Endothelial cell of umbilical vein (primary cell): ENCODE results near the gene PPP1R15B. TPM values are rescaled to one million over a fixed set of nuclear protein-coding genes. Genes with fewer than 3 reads are reported as not detected.

Experiments
- BruUV-seq: library from RNA; stranded (reverse); fragments of 400-500 nt; replicated peaks from 2 replicates; lab custom pipeline; 2021; lab: Mats Ljungman, UMichigan
- CTCF ChIA-PET: fragments of 300-600, 350-600 bp; sonication (Branson Sonifier 250); formaldehyde crosslinking; loops from one replicate; lab custom pipeline; 2021; ENCODE audit warnings: antibody characterized with exemption, inconsistent platforms; lab: Charles Lee
- POLR2A ChIA-PET: fragments of 300-600, 350-600 bp; sonication (Branson Sonifier 250); formaldehyde crosslinking; loops from one replicate; lab custom pipeline; 2021; ENCODE audit warnings: antibody characterized with exemption, inconsistent platforms; lab: Charles Lee
- DNase-seq: peaks from one replicate; pipeline ENCODE4 v3.0.0-alpha.2; 2011; ENCODE audit warnings: low read depth, low spot score
- FAIRE-seq: peaks from 2 replicates; lab custom pipeline; 2011; peaks lifted over from hg19 to GRCh38; lab: Jason Lieb, UNC
- H2AFZ ChIP-seq: 2 replicates; pipeline ENCODE4 v1.6.0; 2012; ENCODE audit warnings: low read depth, low read length, control low read depth, inconsistent platforms
- H3K27ac ChIP-seq: 2 replicates; pipeline ENCODE4 v1.5.1; 2011; ENCODE audit warnings: low read depth, mild to moderate bottlenecking, control low read depth, low read length, moderate library complexity; ENCODE audit not compliant: insufficient read depth
- H3K27me3 ChIP-seq, 2 experiments: 2 replicates each; pipeline versions ENCODE4 v1.6.0 to v1.6.1; 2011; ENCODE audit warnings: low read length in 2 of 2, mixed read lengths in 1 of 2; ENCODE audit not compliant: control insufficient read depth in 2 of 2, insufficient read depth in 2 of 2
- H3K36me3 ChIP-seq, 2 experiments: 2 replicates in 1 of 2; 3 replicates in 1 of 2; pipeline ENCODE4 v1.5.1; 2011; ENCODE audit warnings: low read length in 2 of 2, mild to moderate bottlenecking in 1 of 2, moderate library complexity in 1 of 2; ENCODE audit not compliant: control insufficient read depth in 2 of 2, insufficient read depth in 2 of 2; ENCODE audit errors: extremely low read depth in 1 of 2
- H3K4me1 ChIP-seq: 3 replicates; pipeline ENCODE4 v1.5.1; 2011; ENCODE audit warnings: mild to moderate bottlenecking, low read length; ENCODE audit not compliant: control insufficient read depth, insufficient read depth; ENCODE audit errors: extremely low read depth
- H3K4me2 ChIP-seq: 2 replicates; pipeline ENCODE4 v1.6.1; 2011; ENCODE audit warnings: low read length, control low read depth, mixed read lengths; ENCODE audit not compliant: insufficient read depth
- H3K4me3 ChIP-seq, 3 experiments: fragments of 200-600 bp in 1 of 3; sonication (generic), shearing (Covaris generic) in 1 of 3; replicated peaks in 1 of 3; 2 replicates each; pipeline ENCODE4 v1.5.1; 2011 to 2016; ENCODE audit warnings: control low read depth in 3 of 3, low read length in 3 of 3, mild to moderate bottlenecking in 2 of 3, inconsistent platforms in 1 of 3, low read depth in 1 of 3, moderate library complexity in 1 of 3; ENCODE audit not compliant: insufficient read depth in 1 of 3
- H3K79me2 ChIP-seq: 2 replicates; pipeline ENCODE4 v1.6.0; 2012; ENCODE audit warnings: low read length, inconsistent platforms; ENCODE audit not compliant: control insufficient read depth, insufficient read depth
- H3K9ac ChIP-seq: replicated peaks from 2 replicates; pipeline ENCODE3; 2011; ENCODE audit warnings: low read length, control low read depth; ENCODE audit not compliant: insufficient read depth; ENCODE audit errors: extremely low read depth
- H3K9me1 ChIP-seq: replicated peaks from 3 replicates; pipeline ENCODE4 v1.6.0; 2011; ENCODE audit warnings: mild to moderate bottlenecking, low read length; ENCODE audit not compliant: control insufficient read depth, insufficient read depth; ENCODE audit errors: extremely low read depth
- H3K9me3 ChIP-seq: replicated peaks from 2 replicates; pipeline ENCODE4 v1.5.1; 2012; ENCODE audit warnings: low read length, inconsistent platforms; ENCODE audit not compliant: control insufficient read depth, insufficient read depth
- H4K20me1 ChIP-seq: replicated peaks from 2 replicates; pipeline ENCODE3; 2011; ENCODE audit warnings: mild to moderate bottlenecking, low read length; ENCODE audit not compliant: control insufficient read depth, insufficient read depth; ENCODE audit errors: extremely low read depth
- EZH2 ChIP-seq: IDR thresholded peaks from 2 replicates; pipeline ENCODE4 v1.6.1; 2012; ENCODE audit warnings: borderline replicate concordance, low read depth, mild to moderate bottlenecking, moderate library complexity, low read length, inconsistent platforms; ENCODE audit not compliant: severe bottlenecking
- POLR2A ChIP-seq: IDR thresholded peaks from 2 replicates; pipeline ENCODE4 v1.6.1; 2012; ENCODE audit warnings: low read depth, mild to moderate bottlenecking, control low read depth, low read length
- dilution Hi-C: fragments of 300-500 bp; cut with MboI; formaldehyde crosslinking; loops from one replicate; pipeline ENCODE4 v1.15.0; 2019; ENCODE audit warnings: low sequenced_read_pairs; ENCODE audit not compliant: extremely low pct_ligation_motif_present
- intact Hi-C: fragments of 100-400 bp; cut with micrococcal nuclease; formaldehyde crosslinking; loops from one replicate; pipeline ENCODE4 v1.10.0; 2022
- polyA plus RNA-seq, 4 experiments: library from polyadenylated mRNA; depleted of rRNA in 3 of 4; stranded (reverse) in 3 of 4; unstranded in 1 of 4; fragments of >200 nt; gene quantifications; 2 replicates each; pipeline versions ENCODE4 v1.2.1 to v1.2.3, GENCODE V29; 2011 to 2012; ENCODE audit warnings: missing spikeins in 1 of 4
- total RNA-seq: library from RNA; stranded (reverse); gene quantifications from 2 replicates; pipeline ENCODE4 v1.2.3, GENCODE V29; 2021
- TF ChIP-seq, protein P1 (sequence below), 2 donors: IDR thresholded peaks; 1 replicate in 1 of 2; 2 replicates in 1 of 2; pipeline ENCODE4 v1.5.1; 2011; ENCODE audit warnings: low read length in 2 of 2, mild to moderate bottlenecking in 2 of 2, moderate library complexity in 2 of 2, control low read depth in 1 of 2, inconsistent platforms in 1 of 2, low read depth in 1 of 2; ENCODE audit not compliant: insufficient read depth in 1 of 2; ENCODE audit errors: extremely low read depth in 1 of 2

The PPP1R15B gene
- total and polyA plus RNA-seq, 2 donors (not counting 3 experiments of a cell fraction or from before 2014, with no cell fraction given): 16.8 to 39.8 TPM

DNA sequence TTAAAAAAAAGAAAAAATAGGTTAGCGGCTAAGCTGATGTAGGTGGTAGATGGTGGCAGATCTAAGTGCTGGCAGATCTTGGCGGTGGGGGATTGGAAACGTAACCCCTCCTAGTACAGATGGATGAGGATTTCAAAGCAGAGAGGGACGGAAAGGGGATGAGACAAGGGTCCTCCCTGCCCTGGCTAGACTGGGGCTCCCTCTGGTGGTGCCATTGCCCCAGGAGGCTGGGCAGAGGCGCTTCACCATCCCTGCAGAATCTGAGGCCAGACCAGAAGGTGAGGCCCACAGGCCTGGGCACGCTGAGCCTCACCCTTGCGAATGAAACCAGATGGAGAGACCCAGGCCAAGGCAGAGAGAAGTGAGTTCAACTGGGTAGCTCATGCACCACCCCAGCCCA, 44.9 kb downstream of the PPP1R15B start:
- H3K27me3 ChIP-seq: no peaks in the 10 kb centered on the region
- H3K27ac ChIP-seq: no peak overlapping the region
- dilution Hi-C loops: no loop called here
- no peaks in the 10 kb centered on the region for H4K20me1 ChIP-seq
- H3K9me3 ChIP-seq: no peaks in the 10 kb centered on the region
- no peak overlapping the region for H3K9ac ChIP-seq
- no peaks in the 10 kb centered on the region for H3K36me3 ChIP-seq
- peaks cover 33% of the 10 kb centered on the region for H3K4me1 ChIP-seq
- intact Hi-C loops: no loop called here
- POLR2A ChIA-PET: interaction anchor here (1.4 kb wide), 1 partner anchor 32 kb away, joined by 3 read pairs; no protein-coding TSS in a partner anchor
- no peak for FAIRE-seq
- H3K79me2 ChIP-seq: no peaks in the 10 kb centered on the region
- no peak overlapping the region for H3K4me2 ChIP-seq
- TF ChIP-seq, protein P1, sequence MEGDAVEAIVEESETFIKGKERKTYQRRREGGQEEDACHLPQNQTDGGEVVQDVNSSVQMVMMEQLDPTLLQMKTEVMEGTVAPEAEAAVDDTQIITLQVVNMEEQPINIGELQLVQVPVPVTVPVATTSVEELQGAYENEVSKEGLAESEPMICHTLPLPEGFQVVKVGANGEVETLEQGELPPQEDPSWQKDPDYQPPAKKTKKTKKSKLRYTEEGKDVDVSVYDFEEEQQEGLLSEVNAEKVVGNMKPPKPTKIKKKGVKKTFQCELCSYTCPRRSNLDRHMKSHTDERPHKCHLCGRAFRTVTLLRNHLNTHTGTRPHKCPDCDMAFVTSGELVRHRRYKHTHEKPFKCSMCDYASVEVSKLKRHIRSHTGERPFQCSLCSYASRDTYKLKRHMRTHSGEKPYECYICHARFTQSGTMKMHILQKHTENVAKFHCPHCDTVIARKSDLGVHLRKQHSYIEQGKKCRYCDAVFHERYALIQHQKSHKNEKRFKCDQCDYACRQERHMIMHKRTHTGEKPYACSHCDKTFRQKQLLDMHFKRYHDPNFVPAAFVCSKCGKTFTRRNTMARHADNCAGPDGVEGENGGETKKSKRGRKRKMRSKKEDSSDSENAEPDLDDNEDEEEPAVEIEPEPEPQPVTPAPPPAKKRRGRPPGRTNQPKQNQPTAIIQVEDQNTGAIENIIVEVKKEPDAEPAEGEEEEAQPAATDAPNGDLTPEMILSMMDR (IDR thresholded peaks at IDR 0.05; ENCODE audit: extremely low read depth in 1 of 2, insufficient read depth in 1 of 2, low read depth in 1 of 2, low read length in 2 of 2): peak; percentile 27 to 55
- no peak for TF ChIP-seq POLR2A
- no peak for DNase-seq
- no peak overlapping the region for H2AFZ ChIP-seq
- no peak overlapping the region for H3K4me3 ChIP-seq
- H3K9me1 ChIP-seq: no peaks in the 10 kb centered on the region
- BruUV-seq: no TSS peak
- CTCF ChIA-PET: interaction anchor here (1.0 to 6.2 kb wide), 9 partner anchors 11 to 204 kb away, joined by 3 to 81 read pairs (median 4); partner anchors contain the start of gene GOLT1A

DNA sequence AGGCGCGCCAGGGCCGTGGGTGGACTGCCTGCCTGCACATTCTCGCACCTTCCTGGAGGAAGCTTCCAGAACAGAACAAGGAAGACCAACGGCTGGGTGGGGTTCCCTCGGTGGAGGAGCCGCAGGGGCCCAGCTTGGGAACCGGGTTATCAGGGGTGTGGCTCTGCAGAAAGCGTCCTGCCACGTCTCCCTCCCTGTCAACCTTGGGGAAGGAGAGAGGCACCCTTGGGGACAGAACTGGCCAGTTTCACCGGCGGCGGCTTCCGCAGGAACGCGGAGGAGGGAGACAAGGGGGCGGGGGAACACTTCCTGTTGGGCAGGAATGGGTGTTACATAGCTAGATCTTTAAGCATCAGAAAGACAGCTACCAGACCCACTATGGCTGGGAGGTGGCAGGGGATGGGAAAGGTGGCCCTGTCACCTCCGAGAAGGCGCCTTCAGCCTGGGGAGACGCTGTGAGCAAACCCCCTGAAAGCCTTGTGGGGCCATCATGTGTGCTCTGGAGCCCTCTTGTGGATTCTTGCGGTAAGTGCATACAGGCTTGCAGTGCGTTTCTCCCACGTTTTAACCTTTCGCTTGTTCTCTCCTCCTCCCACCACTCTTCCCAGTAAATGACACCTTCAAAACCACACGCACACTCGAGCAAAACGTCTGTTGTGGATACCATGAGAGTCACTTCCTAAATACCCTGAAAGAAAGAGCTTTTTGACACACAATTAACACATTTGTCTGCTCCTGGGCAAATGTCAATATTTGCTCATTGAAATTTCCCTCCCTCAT, 48.1 kb downstream of the PPP1R15B start:
- Histone ChIP-seq H4K20me1 (no peaks in the 10 kb centered on the region), H3K4me2 (peak overlapping the region; percentile 63), H3K4me3 (peak overlapping the region in 2 of 3 experiments; percentile 30 to 35), H3K79me2 (no peaks in the 10 kb centered on the region), H3K36me3 (no peaks in the 10 kb centered on the region), H3K27ac (no peak overlapping the region), H2AFZ (peak overlapping the region; percentile 89), H3K9me1 (no peaks in the 10 kb centered on the region), H3K9ac (no peak overlapping the region), H3K4me1 (peaks cover 53% of the 10 kb centered on the region), H3K27me3 (no peaks in the 10 kb centered on the region), H3K9me3 (no peaks in the 10 kb centered on the region)
- POLR2A ChIA-PET: interaction anchor here (1.7 kb wide), 1 partner anchor 105 kb away, joined by 4 read pairs; no protein-coding TSS in a partner anchor
- dilution Hi-C loops: no loop called here
- no TSS peak for BruUV-seq
- no peak for TF ChIP-seq EZH2
- TF ChIP-seq, protein P1 (IDR thresholded peaks at IDR 0.05; ENCODE audit: extremely low read depth in 1 of 2, insufficient read depth in 1 of 2, low read depth in 1 of 2, low read length in 2 of 2): peak; percentile 93 to 94
- CTCF ChIA-PET: interaction anchor here (0.6 to 9.5 kb wide), 43 partner anchors 9 to 492 kb away, joined by 3 to 318 read pairs (median 3); partner anchors contain the start of genes ETNK2, GOLT1A, PIK3C2B and REN
- peak; percentile 83 for DNase-seq
- intact Hi-C loops: loop anchor here (1.0 to 5.0 kb wide), 9 partner anchors 35 to 502 kb away; partner anchors contain the start of genes SNRPE and SOX13
- peak; percentile 97 for FAIRE-seq
